Measurements from ENCODE around the gene MED13L. TPM values are rescaled to one million over a fixed set of nuclear protein-coding genes. Genes with fewer than 3 reads are reported as not detected.

The MED13L gene
- total RNA-seq, 2 experiments from 2014 or later = 42.4 to 46.0 TPM

- H3K4me1 Mint-ChIP-seq (ENCODE audit: low read depth) = no peaks in the 10 kb centered on the region
- intact Hi-C loops (cut with micrococcal nuclease) = no loop called here
- H3K4me3 Mint-ChIP-seq = no peak overlapping the region
- H3K27me3 Mint-ChIP-seq (ENCODE audit: low read depth) = peaks cover 5% of the 10 kb centered on the region
- H3K9me3 Mint-ChIP-seq = peaks cover 5% of the 10 kb centered on the region
- no peak overlapping the region for H3K27ac Mint-ChIP-seq
- no peak for DNase-seq
- CTCF ChIA-PET = no interaction called here
- H3K36me3 Mint-ChIP-seq (ENCODE audit: low read depth) = peaks cover 3% of the 10 kb centered on the region
Measured at GRCh38 chr12:115943630-115944391, 333.7 kb downstream of the MED13L start.

- CTCF ChIA-PET = no interaction called here
- H3K27ac Mint-ChIP-seq = no peak overlapping the region
- no peak for DNase-seq
- peaks cover 3% of the 10 kb centered on the region for H3K36me3 Mint-ChIP-seq (ENCODE audit: low read depth)
- no peaks in the 10 kb centered on the region for H3K4me1 Mint-ChIP-seq (ENCODE audit: low read depth)
- intact Hi-C loops (cut with micrococcal nuclease) = no loop called here
- H3K4me3 Mint-ChIP-seq = no peak overlapping the region
- H3K9me3 Mint-ChIP-seq = peaks cover 7% of the 10 kb centered on the region
- peaks cover 6% of the 10 kb centered on the region for H3K27me3 Mint-ChIP-seq (ENCODE audit: low read depth)
Measured at GRCh38 chr12:115943310-115943629, 334.2 kb downstream of the MED13L start.

- peaks cover 7% of the 10 kb centered on the region for H3K9me3 Mint-ChIP-seq
- CTCF ChIA-PET = interaction anchor here (0.6 kb wide), 1 partner anchor 150 kb away, joined by 3 read pairs; no protein-coding TSS in a partner anchor
- H3K27me3 Mint-ChIP-seq (ENCODE audit: low read depth) = peaks cover 6% of the 10 kb centered on the region
- no peaks in the 10 kb centered on the region for H3K4me1 Mint-ChIP-seq (ENCODE audit: low read depth)
- no peak overlapping the region for H3K4me3 Mint-ChIP-seq
- H3K36me3 Mint-ChIP-seq (ENCODE audit: low read depth) = peaks cover 3% of the 10 kb centered on the region
- H3K27ac Mint-ChIP-seq = no peak overlapping the region
- DNase-seq = no peak
- intact Hi-C loops (cut with micrococcal nuclease) = no loop called here
Measured at GRCh38 chr12:115942346-115942745, 335.1 kb downstream of the MED13L start.

GRCh38 chr12:115941362-115941761 lies 336.1 kb downstream of the MED13L start:
- peaks cover 6% of the 10 kb centered on the region for H3K27me3 Mint-ChIP-seq (ENCODE audit: low read depth)
- DNase-seq = no peak
- no peaks in the 10 kb centered on the region for H3K4me1 Mint-ChIP-seq (ENCODE audit: low read depth)
- peaks cover 3% of the 10 kb centered on the region for H3K36me3 Mint-ChIP-seq (ENCODE audit: low read depth)
- peaks cover 7% of the 10 kb centered on the region for H3K9me3 Mint-ChIP-seq
- no peak overlapping the region for H3K4me3 Mint-ChIP-seq
- H3K27ac Mint-ChIP-seq = no peak overlapping the region
- intact Hi-C loops (cut with micrococcal nuclease) = no loop called here
- CTCF ChIA-PET = no interaction called here

GRCh38 chr12:115938794-115939377 lies 338.6 kb downstream of the MED13L start:
- peaks cover 6% of the 10 kb centered on the region for H3K27me3 Mint-ChIP-seq (ENCODE audit: low read depth)
- H3K4me3 Mint-ChIP-seq = no peak overlapping the region
- H3K36me3 Mint-ChIP-seq (ENCODE audit: low read depth) = peaks cover 3% of the 10 kb centered on the region
- CTCF ChIA-PET = no interaction called here
- intact Hi-C loops (cut with micrococcal nuclease) = no loop called here
- H3K9me3 Mint-ChIP-seq = peaks cover 7% of the 10 kb centered on the region
- no peaks in the 10 kb centered on the region for H3K4me1 Mint-ChIP-seq (ENCODE audit: low read depth)
- no peak for DNase-seq
- no peak overlapping the region for H3K27ac Mint-ChIP-seq

- Mint-ChIP-seq H3K36me3 (ENCODE audit: low read depth) (peaks cover 3% of the 10 kb centered on the region), H3K9me3 (peaks cover 7% of the 10 kb centered on the region), H3K27me3 (ENCODE audit: low read depth) (peaks cover 7% of the 10 kb centered on the region), H3K4me1 (ENCODE audit: low read depth) (no peaks in the 10 kb centered on the region), H3K27ac (no peak overlapping the region), H3K4me3 (no peak overlapping the region)
- intact Hi-C loops (cut with micrococcal nuclease) = no loop called here
- DNase-seq = no peak
- CTCF ChIA-PET = interaction anchor here (0.5 to 1.7 kb wide), 6 partner anchors 14 to 61 kb away, joined by 3 to 5 read pairs (median 4); no protein-coding TSS in a partner anchor
Measured at GRCh38 chr12:115936997-115937916, 340.2 kb downstream of the MED13L start.

- H3K4me1 Mint-ChIP-seq (ENCODE audit: low read depth) = no peaks in the 10 kb centered on the region
- no peak overlapping the region for H3K27ac Mint-ChIP-seq
- H3K9me3 Mint-ChIP-seq = peaks cover 7% of the 10 kb centered on the region
- peaks cover 3% of the 10 kb centered on the region for H3K36me3 Mint-ChIP-seq (ENCODE audit: low read depth)
- CTCF ChIA-PET = no interaction called here
- DNase-seq = no peak
- intact Hi-C loops (cut with micrococcal nuclease) = no loop called here
- H3K27me3 Mint-ChIP-seq (ENCODE audit: low read depth) = peaks cover 13% of the 10 kb centered on the region
- no peak overlapping the region for H3K4me3 Mint-ChIP-seq
Measured at GRCh38 chr12:115934877-115935276, 342.6 kb downstream of the MED13L start.

- Mint-ChIP-seq H3K4me1 (ENCODE audit: low read depth) (no peaks in the 10 kb centered on the region), H3K36me3 (ENCODE audit: low read depth) (peaks cover under 1% of the 10 kb centered on the region), H3K27ac (no peak overlapping the region), H3K4me3 (no peak overlapping the region), H3K9me3 (peaks cover 5% of the 10 kb centered on the region), H3K27me3 (ENCODE audit: low read depth) (peaks cover 11% of the 10 kb centered on the region)
- intact Hi-C loops (cut with micrococcal nuclease) = no loop called here
- DNase-seq = no peak
- CTCF ChIA-PET = interaction anchor here (0.6 kb wide), 1 partner anchor 342 kb away, joined by 4 read pairs; no protein-coding TSS in a partner anchor
Measured at GRCh38 chr12:115934046-115934445, 343.4 kb downstream of the MED13L start.

GRCh38 chr12:115932066-115932465 lies 345.4 kb downstream of the MED13L start:
- Mint-ChIP-seq H3K4me1 (ENCODE audit: low read depth) (no peaks in the 10 kb centered on the region), H3K27ac (no peak overlapping the region), H3K36me3 (ENCODE audit: low read depth) (no peaks in the 10 kb centered on the region), H3K9me3 (no peaks in the 10 kb centered on the region), H3K4me3 (no peak overlapping the region), H3K27me3 (ENCODE audit: low read depth) (peaks cover 8% of the 10 kb centered on the region)
- intact Hi-C loops (cut with micrococcal nuclease) = no loop called here
- CTCF ChIA-PET = no interaction called here
- no peak for DNase-seq

GRCh38 chr12:115930336-115930735 lies 347.2 kb downstream of the MED13L start:
- CTCF ChIA-PET = no interaction called here
- no peaks in the 10 kb centered on the region for H3K36me3 Mint-ChIP-seq (ENCODE audit: low read depth)
- no peak for DNase-seq
- H3K4me1 Mint-ChIP-seq (ENCODE audit: low read depth) = no peaks in the 10 kb centered on the region
- intact Hi-C loops (cut with micrococcal nuclease) = no loop called here
- no peak overlapping the region for H3K27ac Mint-ChIP-seq
- H3K4me3 Mint-ChIP-seq = no peak overlapping the region
- H3K27me3 Mint-ChIP-seq (ENCODE audit: low read depth) = peaks cover 8% of the 10 kb centered on the region
- no peaks in the 10 kb centered on the region for H3K9me3 Mint-ChIP-seq

- H3K36me3 Mint-ChIP-seq (ENCODE audit: low read depth) = no peaks in the 10 kb centered on the region
- no peaks in the 10 kb centered on the region for H3K4me1 Mint-ChIP-seq (ENCODE audit: low read depth)
- intact Hi-C loops (cut with micrococcal nuclease) = no loop called here
- CTCF ChIA-PET = interaction anchor here (1.2 kb wide), 1 partner anchor 13 kb away, joined by 3 read pairs; no protein-coding TSS in a partner anchor
- H3K4me3 Mint-ChIP-seq = no peak overlapping the region
- DNase-seq = no peak
- H3K27ac Mint-ChIP-seq = no peak overlapping the region
- H3K27me3 Mint-ChIP-seq (ENCODE audit: low read depth) = peaks cover 10% of the 10 kb centered on the region
- peaks cover 7% of the 10 kb centered on the region for H3K9me3 Mint-ChIP-seq
Measured at GRCh38 chr12:115926037-115926670, 351.3 kb downstream of the MED13L start.

- intact Hi-C loops (cut with micrococcal nuclease) = no loop called here
- no peak overlapping the region for H3K27ac Mint-ChIP-seq
- CTCF ChIA-PET = no interaction called here
Measured at GRCh38 chr12:115923851-115924250, 353.6 kb downstream of the MED13L start.

More at GRCh38 chr12:115923851-115924250, 353.6 kb downstream of the MED13L start:
- no peak for DNase-seq
- H3K9me3 Mint-ChIP-seq = peaks cover 7% of the 10 kb centered on the region
- no peaks in the 10 kb centered on the region for H3K36me3 Mint-ChIP-seq (ENCODE audit: low read depth)
- peaks cover 17% of the 10 kb centered on the region for H3K27me3 Mint-ChIP-seq (ENCODE audit: low read depth)
- no peaks in the 10 kb centered on the region for H3K4me1 Mint-ChIP-seq (ENCODE audit: low read depth)
- no peak overlapping the region for H3K4me3 Mint-ChIP-seq
